ENCODE measurements around the gene CACNA1C.

Gene CACNA1C

DNA sequence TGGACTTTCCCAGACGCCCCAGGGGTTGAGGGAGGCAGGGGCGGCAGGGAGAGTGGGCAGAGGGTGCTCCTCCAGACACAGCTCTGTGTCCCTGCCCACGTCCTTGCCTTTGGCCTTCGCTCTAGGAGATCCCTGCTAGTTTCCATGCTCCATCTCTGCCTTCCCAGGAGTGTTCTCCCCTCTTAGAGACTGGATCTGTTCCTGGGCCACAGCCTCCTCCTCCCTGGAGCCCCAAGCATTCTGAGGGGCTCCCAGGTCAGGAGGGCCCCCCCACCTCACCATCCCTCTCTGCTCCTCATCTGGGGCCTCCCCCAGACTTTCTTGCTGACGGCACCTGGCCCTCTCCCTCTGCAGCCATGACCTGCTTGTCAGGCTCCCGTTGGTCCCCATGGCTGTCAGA, 526.0 kb downstream of the CACNA1C start:
- no peak for DNase-seq

DNA sequence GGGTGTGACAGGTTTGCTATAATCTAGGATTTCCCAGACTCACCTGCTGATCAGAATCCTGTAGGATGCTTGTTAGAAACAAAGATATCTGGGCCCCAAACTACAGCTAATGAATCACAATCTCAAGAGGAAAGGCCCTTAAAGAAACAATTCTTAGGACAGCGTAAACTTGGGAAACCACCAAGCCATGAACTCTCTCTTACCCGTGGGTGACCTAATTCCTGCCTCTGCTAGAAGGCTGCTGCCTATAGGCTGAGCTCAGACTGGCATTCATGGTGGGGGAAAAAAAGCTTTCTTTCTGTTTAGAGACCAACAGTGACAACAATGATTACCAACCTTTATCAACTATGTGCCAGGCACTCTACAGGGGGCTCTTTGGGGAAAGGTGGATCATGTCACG, 528.0 kb downstream of the CACNA1C start:
- DNase-seq = no peak

DNA sequence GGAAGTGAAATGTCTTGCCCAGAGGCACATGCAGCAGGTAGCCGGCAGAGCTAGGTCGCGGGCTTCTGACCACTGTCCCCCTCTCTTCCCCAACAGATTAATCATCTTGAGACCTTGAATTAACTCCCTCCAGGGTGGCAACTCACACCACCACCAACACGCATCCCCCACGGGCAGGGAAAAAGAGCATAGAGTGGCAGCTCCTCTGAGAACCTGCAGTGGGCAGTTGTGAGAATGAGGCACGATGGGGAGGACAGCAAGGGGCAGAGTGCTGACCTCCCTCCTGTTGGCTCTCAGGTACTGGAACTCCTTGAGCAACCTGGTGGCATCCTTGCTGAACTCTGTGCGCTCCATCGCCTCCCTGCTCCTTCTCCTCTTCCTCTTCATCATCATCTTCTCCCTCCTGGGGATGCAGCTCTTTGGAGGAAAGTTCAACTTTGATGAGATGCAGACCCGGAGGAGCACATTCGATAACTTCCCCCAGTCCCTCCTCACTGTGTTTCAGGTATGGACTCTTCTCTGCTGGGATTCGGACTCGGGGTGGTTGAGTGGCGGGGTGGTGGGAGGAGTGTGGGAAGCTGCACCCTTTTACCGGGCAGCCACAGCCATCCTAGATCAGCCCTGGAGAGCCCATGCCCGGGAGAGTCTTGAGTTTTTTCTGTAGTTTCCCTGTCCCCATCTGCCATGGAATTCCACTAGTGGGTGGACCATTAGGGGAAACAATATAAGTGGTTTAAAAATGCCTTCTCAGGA, 528.7 kb downstream of the CACNA1C start:
- DNase-seq = no peak

DNA sequence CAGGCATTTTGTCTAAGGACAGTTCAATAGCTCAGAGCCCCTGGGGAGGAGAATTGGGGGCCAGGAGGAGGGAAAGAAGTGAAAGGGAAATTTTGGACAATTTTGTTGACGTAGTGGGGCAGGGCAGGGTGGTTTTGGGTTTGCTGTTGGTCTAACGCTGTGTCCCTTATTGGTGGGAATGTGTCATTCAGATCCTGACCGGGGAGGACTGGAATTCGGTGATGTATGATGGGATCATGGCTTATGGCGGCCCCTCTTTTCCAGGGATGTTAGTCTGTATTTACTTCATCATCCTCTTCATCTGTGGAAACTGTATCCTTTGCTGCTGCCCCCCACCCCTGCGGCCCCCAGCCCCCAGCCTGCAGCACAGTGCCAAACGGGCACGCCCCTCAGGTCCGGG, 529.8 kb downstream of the CACNA1C start:
- no peak for DNase-seq

DNA sequence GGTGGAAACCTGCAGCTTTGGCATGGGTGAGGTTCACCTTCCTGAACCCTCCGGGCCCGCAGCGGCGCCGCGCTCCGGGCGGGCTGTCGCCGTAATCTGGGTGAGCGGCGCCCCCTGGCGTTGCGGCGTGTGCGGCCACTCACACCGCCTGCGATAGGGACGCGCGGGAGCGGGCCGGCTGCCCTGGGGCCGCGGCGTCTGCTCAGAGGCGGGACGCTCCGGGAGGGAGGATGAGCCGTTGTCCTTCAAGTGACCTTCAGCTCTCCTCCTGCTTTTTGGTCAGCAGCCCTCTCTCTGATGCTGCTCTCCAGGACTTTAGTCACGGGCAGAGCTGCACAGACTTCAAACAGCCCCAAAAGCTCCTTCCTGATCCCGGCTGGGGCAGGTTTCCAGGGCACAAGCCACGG, 530.3 kb downstream of the CACNA1C start:
- DNase-seq = peak; percentile 2

DNA sequence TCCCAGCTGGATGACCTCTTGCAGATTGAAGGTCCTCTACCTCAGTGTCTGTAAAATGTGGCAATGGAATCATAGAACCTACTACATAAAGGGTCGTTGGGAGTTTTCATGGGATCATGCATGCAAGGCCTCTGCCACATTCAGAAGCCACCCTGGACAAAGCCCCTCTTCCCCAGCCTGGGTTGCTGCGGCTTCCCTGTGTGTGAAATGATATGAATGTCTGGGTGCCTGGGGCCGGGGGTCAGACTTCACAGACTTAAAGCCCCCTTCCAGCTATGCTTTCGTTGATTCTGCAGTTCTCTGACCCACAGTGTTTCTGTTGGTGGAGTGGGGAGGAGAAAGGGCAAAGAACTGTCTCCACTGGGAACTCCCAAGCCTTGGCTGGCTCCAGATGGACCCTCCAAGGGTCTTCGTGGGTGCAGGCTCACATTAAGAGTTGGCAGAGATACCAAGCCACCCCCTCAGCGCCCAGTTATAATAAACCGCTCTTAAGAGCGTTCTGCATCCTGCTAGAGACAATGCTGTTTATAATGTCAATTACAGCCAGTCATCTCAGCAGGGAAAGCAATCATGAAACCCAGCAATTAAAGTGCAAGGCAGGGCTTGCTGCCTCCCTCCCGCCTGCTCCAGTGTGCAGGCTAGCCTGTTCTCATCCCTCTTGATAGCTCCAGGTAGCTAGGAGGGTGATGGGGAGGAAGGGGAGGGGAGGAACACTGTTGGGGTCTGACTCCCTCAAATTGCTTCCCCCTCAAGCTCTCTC, 531.0 kb downstream of the CACNA1C start:
- DNase-seq = no peak

DNA sequence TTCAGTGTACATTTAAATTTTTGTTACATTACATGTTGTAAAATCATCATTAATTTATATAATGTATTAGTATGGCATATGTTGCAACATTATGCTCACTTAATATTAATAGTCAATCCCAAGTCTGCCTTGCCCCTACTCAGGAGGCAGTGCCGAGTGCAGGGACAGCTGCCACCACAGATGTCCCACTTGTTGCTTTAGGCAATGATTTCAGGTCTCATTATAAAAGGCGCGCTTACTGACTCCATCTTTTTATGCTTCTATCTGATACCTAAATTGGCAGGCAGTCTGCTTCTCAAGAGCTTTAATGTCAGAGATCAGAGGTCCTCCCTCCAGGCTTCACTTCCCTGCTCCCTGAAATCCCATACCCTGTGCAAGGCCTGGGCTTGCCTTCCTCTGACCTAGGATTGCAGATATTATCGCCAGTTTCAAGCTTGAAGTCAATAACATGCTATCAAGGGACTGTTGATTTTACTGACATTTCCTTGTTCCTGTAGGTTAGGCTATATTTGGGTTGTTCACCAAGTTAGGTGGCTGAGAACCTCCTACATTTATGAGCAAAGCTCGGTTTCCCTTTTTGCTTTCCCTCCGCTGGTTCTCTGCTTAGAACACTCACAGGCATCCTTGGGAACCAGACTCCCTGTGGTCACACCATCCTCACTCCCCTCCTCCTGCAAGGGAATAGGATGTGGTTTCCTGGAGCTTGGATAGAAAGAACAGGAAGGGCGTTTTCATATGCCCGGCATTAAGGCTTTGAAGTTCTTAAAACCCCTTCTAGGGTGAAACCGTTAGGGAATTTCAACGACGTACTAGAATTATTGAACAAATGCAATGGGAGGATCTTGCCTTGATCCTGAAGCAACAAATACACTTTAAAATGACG, 533.6 kb downstream of the CACNA1C start:
- no peak for DNase-seq

DNA sequence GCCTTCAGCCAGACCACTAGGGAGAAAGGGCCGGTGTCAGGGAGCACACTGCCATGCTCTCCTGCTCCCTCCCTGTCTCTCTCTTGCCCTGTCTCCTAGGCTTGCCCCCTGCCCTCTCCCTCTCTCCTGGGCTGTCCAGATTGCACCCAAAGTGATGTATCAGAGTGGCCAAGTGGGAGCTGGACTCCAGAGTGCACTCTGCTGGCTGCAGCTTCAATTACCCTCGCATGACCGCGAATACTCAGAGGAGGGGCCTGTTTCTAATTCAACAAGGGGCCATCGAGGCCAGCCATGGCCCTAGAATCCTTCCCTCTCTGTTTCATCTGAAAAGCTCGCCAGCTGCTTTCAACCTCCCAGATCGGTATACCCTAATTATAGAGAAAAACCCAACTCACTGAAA, 535.6 kb downstream of the CACNA1C start:
- no peak for DNase-seq

DNA sequence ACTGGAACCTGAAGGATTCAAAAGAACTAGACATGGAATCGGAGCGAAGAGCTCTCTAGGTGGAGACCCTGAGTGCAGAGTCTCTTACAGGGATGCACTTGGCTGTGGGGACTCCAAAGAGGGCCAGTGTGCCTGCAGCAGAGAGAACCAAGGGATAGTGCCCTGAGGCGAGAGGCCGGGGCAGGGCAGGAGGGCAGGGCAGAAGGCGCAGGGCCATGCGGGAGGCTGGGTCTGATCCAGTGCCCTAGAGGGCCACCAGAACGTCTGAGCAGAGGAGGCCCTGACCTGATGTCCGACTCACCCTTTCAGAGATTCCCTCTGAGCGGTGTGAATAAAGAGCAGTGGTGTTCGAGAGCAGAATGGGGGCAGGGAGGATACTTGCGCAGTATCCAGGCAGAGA, 536.6 kb downstream of the CACNA1C start:
- DNase-seq = no peak

DNA sequence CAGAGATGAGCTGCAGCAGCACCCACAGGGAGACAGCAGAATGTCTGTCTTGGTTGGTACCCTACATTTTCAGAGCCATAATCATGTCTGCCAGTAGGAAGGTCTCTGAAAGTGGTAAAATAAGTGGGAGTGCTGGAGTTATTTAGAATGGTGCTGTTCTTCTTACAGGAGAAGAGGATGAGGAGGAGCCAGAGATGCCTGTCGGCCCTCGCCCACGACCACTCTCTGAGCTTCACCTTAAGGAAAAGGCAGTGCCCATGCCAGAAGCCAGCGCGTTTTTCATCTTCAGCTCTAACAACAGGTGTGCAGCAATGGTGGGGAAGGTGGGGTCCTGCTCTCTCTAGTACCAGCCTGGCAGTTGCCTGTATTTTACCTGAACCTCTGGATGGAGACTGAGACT, 540.3 kb downstream of the CACNA1C start:
- DNase-seq = no peak

DNA sequence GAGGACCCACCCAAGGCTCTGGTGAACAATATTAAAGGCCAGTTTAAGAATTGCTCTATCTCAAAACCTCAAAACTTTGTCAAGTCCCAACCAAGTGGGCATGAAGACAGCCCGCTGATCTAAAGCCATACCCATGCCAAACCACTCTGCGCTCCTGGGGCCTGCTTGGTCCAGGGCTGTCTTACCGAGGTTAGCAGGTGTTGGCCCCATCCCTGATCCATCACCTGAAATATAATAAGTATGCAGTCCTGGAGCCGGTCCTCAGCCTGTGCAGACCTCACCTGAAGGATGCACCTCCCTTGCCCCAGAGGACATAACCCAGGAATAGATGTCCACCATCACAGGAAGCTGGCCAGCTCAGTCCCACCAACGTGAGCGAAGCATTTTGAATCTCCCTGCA, 543.7 kb downstream of the CACNA1C start:
- DNase-seq = no peak

DNA sequence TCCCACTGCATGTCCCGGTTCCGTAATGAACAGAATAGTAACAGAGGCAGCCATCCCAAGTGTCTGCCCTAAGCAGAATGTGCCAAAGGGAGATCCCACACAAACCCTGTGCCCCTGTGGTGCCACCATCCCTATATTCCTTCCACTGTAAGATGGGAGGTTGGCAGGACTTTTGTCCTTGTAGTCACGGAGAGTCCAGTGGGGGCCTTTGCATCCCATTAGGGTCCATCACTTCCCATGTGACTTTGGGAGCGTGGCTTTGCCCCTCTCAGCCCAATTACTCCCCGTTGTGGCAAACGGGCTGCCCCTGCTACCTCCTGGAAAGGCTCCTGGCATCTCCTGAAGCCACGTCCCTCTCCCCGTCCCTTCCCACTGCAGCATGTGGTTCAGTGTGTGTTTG, 552.5 kb downstream of the CACNA1C start:
- DNase-seq = no peak

DNA sequence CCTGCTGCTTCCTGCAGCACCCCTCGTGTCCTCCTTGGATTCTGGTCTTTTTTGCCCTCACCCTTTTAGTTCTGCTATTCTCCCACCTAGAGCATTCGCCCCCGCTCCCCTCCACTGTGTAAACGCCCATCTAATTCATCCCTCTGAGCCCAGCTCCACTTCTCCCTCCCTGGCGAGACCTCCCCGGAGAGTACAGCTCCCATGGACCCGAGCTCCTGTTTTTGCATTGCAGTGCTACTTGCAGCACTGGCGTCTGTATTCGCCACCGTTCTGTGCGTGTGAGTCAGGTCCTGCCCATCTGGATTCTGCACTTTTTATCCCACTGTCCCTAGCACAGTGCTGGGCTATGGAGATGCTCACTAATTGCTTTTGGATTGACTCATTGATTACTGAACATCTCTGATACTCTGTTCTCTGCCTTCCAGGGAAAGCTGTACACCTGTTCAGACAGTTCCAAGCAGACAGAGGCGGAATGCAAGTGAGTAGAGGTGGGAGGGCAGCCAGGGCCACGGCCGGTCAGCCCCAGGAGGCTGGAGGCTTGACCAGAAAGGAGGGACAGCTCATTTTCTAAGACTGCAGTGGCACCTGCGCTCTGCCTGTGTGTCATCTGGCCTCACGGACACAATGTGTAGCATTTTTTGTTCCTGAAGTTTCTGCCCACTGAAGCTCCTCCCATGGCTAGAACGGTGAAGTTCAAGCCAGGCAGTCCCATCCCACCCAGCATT, 553.6 kb downstream of the CACNA1C start:
- no peak for DNase-seq

DNA sequence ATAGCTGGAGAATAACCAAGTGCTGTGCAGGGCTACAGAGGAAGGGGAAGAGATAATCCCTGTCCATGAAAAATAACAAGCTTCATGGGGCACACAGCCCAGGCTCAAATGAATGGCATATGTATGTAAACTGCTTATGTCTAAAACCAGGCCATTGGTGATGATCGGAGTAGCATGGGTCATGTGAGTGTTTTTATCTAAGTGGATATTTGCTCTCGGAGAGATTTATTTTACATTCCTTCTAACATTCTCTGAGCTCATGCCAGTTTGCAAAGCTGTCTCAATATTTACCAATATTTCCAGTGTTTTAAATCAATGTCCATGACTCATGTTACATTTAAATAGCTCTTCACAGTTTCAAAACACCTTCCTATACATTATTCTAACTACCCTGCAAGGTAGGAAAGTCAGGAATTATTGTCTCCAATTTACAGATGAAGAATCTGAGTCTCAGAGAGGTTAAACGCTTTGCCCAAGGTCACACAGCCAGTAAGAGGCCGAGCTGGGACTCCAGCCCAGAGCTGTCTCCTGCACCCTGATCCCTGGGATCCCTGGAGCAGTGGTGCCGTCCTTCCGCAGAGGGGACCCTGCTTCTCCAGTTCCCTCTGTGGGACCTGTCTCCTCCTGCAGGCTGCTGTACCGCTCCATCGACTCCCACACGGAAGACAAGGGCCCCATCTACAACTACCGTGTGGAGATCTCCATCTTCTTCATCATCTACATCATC, 555.3 kb downstream of the CACNA1C start:
- no peak for DNase-seq

DNA sequence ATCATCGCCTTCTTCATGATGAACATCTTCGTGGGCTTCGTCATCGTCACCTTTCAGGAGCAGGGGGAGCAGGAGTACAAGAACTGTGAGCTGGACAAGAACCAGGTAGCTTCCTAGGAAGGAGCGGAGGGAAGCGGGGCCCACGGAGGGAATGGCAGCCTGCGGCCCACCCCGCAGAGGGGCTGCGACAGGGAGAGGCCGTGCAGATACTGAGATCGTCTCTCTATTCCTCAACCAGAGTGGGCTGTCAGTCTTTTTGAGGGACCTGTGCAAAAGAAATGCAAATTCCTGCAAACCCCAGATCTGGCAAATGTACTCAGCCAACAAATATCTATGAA, 555.8 kb downstream of the CACNA1C start:
- DNase-seq = no peak

DNA sequence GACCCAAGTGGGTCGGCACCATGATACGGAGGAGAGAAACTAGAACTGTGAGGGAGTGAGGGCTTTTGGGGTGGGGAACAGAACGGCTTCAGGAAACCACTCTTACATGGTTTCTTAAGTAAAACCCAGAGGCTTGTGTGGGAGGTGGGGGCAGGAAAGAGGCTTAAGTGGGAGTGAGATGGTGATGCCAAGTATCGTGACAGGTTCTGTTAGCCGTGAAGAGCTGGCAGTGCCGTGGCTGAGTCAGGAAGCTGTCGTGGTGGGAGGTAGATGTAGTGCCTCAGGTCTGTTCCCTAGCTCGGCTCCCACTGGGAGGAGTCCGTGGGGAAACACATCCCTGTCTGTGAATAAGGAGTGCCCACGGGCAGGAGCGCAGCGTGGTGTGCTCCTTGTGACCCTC, 556.2 kb downstream of the CACNA1C start:
- no peak for DNase-seq

DNA sequence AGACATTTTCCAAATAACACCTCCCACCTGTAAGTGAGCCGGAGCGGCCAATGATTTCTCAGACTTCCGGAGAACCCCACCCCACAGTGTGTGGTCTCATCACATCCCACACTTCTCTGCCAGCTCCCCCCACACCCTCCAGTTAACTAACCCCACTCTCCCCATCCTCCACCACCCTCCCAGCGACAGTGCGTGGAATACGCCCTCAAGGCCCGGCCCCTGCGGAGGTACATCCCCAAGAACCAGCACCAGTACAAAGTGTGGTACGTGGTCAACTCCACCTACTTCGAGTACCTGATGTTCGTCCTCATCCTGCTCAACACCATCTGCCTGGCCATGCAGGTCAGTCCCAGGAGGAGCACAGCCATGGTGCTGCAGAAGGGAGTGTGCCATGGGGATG, 557.6 kb downstream of the CACNA1C start:
- DNase-seq = no peak

DNA sequence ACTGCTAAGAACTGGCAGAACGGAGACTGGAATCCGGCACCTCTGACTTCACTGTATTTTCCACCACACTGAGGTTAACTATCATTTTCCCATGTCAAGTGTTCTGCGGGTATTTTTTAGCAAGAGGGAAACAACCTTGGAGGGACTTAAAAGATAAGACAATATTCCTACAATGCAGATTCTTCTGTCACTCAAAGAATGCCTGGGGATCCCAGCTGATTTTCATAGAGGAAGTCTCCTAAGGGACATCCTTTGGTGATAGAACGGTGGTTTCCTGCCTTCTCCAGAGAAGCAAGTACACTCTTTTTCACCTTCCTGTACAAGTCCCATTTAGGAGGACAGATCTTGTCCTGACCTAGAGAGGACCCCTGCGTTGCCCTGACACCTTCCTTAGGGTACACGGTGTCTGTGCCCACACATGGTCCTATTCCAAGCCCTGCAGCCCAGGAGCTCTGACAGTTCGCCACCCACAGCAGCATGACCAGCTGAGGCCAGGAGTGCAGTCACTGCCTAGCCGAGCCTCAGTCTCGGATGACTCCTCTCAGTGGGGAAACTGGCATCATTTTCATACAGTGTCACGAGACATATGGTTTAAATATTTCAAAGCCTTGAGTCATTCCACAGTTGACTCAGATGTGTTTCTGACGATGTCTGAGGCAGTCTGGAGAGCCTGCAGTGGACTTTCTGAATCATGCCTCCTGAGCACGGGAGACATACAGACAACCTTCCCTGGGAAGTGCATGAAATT, 560.7 kb downstream of the CACNA1C start:
- no peak for DNase-seq

DNA sequence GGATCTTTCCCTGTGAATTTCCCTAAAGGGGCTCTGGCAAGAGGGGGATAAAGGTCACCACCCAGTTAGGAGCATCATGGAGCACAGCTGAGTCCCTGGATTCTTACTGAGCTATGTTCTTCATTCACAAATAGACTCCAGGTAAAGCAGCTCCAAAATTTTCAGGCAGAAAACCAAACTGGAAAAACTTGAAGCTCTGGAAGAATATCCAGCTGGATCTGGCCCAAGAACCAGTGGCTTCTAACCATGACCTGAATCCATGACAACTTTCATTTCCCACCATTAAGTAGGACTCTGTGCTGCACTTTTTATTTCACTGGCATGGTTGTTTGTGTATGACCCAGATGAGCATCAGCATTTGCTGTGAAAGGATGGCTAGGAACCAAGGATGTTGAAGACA, 561.6 kb downstream of the CACNA1C start:
- no peak for DNase-seq

DNA sequence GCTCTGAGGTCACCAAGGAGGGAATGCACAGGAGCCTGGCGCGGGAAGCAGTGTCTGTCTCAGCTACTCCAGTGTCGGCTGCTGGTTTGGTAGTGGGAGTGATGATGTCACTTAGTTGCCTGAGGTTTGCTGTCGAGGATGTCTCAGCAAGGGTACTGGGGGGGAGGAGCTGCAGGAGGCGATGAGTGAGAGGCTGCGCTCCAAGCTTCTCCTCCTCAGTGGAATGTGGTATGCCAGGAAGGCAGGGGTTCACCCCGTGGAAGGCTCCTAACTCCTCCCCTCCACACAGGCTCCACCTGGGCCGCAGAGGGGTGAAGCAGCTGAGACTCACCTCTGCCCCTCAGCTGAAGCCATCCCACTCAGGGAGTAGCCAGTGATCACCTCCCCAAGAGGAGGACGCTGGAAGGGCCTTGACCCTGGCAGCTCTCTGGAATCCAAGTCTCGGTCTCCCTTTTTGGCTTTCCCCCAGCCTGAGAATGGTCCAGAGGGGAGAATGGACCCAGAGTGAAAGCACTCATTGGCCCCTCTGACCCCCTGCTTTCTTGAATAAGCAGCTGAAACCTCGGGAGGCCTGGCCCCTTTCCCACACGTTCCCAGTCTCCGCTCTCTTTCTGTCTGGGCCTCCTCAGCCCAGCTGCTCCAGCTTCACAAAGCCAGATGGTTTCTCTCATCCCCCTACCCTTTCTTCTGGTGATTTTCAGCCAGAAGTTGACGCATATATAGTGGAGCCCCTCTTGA, 563.0 kb downstream of the CACNA1C start:
- no peak for DNase-seq

DNA sequence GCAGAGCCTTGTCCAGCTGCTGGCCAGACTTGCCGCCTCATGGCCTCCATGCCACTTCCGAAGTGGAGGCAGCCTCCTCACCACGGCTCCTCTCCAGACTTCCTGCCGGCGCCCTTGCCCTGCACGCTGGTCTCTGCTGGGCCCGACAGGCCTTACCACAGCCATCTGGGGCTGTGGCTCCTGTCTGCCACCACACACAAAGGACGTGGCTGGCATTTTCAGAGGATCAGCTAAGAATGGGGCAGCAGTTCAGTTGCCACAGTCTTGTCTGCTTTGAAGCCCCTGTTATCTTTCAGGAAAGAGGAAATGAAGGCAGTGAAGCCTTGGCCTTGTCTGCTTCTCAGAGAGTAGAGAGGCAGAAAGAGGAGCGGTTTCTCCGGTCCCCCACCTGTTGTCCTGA, 564.0 kb downstream of the CACNA1C start:
- no peak for DNase-seq

All from activated T-cell treated with anti-CD3 and anti-CD28 coated beads for 4 hours (primary cell).